HG02938 (cell line): Measurements from ENCODE around the gene MYL11.
"Not testable (repeated sequence)": the region's sequence is repeated elsewhere in the genome, so short reads cannot be mapped to it uniquely, and the experiment has no call there.

Experiments
- ATAC-seq: cut with Tn5 transposase; IDR thresholded peaks from one replicate; pipeline ENCODE4 v1.9.1; 2021; ENCODE audit warnings: mild to moderate bottlenecking, moderate library complexity; ENCODE audit not compliant: unreplicated experiment

MYL11 gene

DNA sequence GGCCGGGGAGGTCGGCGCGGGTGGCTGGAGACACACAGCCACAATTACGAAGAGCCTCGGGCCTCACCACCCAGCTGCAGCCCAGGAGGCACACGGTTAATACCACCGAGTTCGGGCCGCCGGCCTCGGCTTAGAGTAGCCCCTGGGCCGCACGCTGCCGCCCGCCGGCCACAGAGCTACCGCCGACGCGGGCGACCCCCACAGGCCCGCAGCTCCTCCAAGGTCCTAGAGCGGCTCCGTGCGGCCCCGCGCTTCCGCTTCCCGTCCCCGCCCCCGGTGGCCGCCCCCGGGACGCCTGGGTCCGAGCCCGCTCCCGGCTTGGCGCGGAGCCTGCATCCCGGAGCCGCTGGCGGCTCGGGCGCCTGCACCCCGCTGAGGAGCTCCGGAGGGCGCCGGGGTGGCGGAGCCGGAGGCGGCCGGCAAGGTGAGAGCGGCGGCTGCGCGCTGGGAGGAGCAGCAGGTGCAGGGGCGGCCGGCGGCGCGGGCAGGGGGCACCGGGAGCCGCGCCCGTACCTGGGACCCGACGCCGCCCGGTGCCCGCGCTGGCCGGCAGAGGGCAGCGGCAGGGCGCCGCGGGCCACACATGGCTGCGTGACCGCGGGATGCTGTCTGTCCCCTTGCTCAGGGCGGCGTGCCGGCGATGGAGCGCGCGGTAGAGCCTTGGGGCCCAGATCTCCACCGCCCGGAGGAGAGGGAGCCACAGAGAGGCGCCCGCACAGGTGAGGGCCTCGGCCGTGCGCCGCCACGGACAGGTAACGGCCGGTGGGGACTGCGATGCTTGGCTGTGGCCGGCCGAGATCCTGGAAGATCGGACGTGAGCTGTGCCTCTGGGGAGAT lies 20.8 kb downstream of the MYL11 start, which contains the start of gene ZNF48:
ZNF48 (plus strand) TSS at position 266 of the 837 bp plus-strand sequence; CDS start at position 641, 375 bp downstream.
- ATAC-seq, result no peak

DNA sequence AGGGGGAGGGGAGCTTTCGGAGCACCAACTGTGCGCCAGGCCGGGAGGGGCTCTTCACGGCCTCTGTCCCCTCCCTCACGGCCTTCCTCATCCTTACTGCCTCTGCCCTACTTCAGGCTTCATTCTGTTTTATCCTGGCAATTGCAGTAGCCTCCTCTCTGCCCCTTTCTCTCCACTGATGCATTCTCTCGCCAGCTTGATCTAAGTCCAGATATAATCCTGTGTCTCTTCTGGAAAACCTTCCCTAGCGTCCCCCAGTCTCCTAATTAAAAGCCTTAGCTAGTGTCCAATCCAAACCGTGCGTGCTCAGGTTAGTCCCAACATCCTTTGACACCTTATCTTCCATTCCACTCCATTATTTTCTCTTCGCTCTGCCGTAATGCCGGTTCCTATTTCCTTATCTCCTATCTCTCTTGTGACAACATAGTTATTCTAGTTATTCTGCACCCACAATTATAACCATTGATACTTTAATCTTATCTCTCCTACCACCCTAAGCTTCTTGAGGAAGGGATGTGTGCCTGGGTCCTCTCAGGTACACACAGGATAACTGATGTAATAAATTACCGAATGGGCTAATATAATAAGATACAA lies 21.5 kb downstream of the MYL11 start:
- no peak for ATAC-seq

DNA sequence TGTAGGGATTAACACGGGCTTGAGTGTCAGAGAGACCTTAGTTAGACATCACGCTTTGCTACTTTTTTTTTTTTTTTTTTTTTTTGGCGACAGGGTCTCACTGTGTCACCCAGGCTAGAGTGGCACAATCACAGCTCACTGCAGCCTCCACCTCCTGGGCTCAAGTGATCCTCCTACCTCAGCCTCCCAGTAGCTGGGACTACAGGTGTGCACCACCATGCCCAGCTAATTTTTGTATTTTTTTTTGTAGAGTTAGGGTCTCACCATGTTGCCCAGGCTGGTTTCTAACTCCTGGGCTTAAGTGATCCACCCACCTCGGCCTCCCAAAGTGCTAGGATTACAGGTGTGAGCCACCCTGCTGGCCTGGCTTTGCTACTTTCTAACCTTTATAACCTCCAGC lies 22.0 kb downstream of the MYL11 start:
- ATAC-seq, result not testable (repeated sequence)

DNA sequence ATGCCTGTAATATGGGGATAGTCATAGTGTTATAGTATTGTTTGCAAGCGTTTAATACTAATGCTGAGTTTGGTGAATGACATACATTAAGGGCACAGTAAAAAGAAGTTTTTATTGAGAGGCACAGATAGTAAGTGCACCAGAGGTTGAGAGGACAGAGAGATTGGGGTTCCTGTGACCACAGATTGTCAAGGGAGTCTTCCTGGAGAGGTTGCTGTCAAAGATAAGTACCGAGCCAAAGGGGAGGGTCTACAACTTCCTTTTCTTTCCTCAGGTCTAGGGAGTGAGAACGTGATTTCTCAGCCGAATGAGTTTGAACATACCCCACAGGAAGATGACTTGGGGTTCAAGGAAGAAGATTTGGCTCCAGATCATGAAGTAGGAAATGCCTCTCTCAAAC lies 22.5 kb downstream of the MYL11 start:
- no peak for ATAC-seq

DNA sequence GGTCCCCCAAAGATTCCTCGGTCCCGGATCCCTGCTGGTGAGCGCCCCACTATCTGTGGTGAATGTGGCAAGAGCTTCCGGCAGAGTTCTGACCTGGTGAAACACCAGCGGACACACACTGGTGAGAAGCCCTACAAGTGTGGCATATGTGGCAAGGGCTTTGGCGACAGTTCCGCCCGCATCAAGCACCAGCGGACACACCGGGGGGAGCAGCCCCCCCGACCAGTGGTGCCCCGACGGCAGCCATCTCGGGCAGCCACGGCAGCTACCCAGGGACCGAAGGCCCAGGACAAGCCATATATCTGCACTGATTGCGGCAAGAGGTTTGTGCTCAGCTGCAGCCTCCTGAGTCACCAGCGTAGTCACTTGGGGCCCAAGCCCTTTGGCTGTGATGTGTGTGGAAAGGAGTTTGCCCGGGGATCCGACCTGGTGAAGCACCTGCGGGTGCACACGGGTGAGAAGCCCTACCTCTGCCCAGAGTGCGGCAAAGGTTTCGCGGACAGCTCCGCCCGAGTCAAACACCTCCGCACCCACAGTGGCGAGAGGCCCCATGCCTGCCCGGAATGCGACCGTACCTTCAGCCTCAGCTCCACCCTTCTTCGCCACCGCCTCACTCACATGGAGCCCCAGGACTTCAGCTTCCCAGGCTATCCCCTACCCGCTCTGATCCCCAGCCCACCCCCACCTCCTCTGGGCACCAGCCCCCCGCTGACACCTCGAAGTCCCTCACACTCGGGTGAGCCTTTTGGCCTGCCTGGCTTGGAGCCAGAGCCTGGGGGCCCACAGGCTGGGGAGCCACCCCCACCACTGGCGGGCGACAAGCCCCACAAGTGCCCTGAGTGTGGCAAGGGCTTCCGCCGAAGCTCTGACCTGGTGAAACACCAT lies 23.4 kb downstream of the MYL11 start:
- no peak for ATAC-seq

DNA sequence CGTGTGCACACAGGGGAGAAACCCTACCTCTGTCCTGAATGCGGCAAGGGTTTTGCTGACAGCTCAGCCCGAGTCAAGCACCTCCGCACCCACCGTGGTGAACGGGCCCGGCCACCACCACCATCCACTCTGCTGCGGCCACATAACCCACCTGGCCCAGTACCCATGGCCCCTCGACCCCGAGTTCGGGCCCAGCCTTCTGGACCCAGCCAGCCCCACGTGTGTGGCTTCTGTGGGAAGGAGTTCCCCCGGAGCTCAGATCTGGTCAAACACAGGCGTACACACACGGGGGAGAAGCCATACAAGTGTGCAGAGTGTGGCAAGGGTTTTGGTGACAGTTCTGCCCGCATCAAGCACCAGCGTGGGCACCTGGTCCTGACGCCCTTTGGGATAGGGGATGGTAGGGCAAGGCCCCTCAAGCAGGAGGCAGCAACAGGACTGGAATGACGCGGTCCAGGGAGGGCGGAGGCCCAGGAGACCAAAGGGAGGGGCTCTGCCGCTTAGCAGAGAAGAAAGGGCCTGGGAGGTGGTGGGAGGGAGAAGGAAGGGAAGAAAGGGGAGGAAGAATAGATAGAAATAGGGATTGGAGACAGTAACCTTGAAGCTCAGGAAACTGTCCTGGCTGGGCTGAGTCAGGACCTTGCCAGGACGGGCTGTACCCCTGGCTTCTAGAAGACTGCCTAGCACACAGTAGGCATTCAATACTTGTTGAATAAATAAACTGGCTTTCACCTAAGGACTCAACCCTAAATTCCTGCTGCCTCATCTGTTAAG lies 24.2 kb downstream of the MYL11 start:
- no peak for ATAC-seq

DNA sequence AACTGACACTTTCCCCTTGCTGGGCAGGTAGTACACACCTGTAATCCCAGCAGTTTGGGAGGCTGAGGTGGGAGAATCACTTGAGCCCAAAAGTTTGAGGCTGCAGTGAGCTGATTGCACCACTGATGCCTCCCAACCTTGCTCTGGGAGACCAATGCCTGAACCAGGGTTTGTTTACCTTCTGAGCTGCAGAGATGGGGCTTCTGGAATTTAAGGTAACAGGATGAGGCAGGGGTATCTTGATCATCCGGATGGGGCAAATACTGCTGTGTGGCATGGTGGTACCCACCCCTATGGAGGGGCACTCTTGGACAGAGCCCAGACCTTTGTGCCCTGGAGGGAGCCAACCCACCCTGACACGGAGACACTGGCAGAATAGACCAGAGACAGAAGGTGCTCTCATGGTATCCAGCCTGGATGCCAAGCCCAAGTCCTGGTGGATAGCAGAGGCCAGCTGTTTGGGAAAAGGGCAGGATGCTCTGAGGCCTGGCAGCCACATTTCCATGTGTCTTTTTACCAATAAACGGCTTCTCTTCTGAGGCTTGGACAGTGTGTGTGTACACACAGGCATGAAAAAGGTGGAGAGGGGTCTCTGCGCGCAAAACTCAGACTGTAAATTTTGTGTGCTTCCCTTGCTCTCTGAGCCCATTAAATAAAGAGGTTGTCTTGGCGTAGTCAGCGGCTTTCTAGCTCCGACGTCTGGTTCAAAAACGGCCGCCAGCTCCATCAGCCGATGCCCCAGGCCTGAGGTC lies 25.0 kb downstream of the MYL11 start:
- ATAC-seq, result no peak

DNA sequence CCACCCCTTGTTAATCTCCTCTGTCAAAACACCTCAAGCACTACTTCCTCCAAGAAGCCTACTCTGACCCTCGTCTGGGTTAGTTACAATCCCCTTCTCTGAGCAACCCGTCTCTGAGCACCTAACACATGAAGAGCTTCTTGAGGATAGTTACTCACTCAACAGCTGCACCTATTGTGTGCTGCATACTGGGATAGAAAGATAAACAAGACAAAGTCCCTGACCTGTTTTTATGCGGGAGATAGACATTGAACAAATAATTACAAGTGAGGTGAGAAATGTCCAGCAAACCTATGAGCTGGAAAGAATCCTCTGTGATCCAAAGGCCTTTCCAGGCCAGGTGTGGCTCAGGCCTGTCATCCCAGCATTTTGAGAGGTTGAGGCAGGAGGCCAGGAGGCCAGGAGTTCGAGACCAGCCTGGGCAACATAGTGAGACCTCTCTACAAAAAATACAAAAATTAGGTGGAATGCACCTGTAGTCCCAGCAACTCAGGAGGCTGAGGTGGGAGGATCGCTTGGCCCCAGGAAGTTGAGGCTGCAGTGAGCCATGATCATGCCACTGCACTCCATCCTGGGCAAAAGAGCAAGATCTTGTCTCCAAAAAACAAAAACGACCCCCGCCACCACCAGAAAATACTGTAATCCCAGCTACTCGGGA lies 27.3 kb downstream of the MYL11 start:
- no peak for ATAC-seq

DNA sequence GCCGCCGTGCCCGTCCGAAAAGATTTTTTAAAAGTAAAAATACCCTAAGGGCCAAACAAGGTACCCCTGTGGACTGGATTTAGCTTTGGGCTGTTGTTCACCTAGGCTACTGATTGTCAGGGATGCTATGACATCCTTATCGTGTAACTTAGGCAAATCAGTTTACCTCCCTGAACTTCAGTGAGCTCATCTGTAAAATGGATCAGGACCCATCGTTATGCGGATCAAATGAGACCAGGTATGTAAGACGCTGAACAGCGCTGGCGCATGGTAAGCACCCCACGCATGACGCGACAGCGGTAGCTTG lies 32.1 kb downstream of the MYL11 start:
- no peak for ATAC-seq

DNA sequence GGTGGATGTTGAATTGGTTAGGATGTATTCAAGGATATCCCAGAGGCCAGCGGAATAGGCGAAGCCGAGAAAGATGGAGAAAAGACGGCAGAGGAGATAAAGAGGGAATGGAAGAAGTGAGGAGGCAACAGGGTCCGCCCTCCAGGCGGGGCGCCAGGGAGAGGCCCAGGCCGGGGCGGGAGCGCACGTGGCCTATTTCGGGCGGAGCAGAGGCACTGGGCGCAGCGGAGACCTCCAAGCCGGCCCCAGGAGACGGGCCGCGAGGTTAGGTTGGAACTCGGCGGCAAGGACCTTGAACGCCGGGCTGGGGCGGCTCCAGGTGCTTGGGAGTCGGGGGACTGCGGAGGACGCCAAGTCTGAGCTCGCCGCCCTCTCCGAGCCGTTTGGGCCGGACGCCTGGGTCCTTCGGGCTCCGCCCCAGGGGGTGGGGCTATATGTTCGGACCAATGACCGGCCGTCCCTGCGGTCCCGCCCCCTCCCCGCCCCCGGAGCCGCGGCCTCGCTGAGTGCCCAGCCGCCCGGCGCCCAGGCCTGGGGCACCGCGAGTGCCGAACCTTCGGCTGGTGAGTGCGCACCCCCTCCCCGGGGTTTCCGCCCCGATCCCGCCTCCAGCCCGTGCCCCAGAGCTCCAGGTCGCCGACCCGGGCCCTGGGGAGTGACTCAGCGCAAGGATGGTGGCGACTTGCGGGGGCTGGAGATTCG lies 32.7 kb downstream of the MYL11 start, which contains the start of gene ZNF771:
ZNF771 (plus strand) TSS at position 505 of the 702 bp plus-strand sequence. CDS start 448 bp downstream, outside the sequence.
- ATAC-seq, result peak; percentile 52

DNA sequence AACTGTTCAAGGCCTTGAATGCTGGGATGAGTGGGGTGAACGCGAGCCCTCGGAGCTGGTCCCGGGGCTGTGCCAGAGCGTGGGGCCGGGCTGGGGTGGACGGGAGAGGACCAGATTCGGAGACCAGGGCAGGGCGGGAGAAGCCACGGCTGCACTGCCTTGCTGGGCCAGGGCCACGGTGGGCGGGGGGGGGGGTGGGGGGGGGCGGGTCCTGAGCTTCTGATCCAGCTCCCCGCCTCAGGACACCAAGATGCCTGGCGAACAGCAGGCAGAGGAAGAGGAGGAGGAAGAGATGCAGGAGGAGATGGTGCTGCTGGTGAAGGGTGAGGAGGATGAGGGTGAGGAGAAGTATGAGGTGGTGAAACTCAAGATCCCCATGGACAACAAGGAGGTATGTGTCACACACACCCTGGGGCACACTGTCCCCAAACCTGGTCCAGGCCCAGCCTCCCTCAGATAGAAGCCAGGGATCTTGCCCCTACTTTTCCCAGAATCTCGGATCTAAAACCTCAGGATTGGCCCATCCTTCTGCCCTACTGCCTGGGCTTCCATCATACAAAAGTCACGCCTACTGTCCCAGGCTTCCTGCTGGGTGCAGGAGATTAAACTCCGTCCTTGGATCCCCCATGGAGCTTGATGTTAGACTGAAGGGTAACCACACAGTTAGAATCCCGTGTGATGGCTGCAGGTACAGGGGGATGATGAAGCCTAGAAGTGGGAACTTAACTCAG lies 33.4 kb downstream of the MYL11 start:
- ATAC-seq, result no peak

DNA sequence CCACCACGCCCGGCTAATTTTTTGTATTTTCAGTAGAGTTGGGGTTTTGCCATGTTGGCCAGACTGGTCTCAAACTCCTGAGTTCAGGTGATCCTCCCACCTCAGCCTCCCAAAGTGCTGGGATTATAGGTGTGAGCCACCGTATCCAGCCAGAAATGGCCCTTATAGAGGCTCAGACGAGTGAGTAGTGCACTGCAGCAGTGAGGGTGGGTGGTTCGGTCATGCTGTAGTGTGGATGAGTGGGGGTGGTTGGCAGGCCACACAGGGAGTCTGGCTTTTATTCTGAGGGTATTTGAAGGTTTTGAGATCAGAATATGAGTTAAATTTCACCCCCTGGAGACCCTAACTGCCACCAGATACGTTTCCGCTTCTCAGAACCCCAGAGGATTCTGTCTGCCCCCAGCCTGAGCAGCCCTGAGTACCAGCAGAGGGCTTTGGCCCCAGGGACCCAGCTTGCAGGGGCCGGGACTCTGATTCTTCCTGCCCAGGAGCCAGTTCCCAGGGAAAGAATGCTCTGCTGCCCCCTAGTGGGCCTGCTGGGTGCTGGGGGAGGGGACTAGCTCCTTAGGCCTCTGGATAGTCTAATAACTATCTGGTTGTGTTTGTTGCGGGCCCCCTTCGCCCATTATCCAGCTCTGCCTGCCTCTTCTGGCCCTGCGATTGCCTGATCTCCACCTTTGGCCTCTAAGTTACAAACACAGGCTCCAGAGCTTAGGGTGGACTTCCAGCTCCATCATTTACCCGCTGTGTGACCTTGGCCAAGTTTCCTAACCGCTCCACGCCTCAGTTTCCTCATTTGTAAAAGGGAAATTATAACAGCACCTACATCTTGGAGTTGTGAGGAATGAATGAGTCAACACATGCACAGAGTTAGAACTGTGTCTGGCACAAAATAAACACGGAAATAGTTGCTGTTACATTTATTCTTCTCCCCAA lies 34.8 kb downstream of the MYL11 start:
- no peak for ATAC-seq

DNA sequence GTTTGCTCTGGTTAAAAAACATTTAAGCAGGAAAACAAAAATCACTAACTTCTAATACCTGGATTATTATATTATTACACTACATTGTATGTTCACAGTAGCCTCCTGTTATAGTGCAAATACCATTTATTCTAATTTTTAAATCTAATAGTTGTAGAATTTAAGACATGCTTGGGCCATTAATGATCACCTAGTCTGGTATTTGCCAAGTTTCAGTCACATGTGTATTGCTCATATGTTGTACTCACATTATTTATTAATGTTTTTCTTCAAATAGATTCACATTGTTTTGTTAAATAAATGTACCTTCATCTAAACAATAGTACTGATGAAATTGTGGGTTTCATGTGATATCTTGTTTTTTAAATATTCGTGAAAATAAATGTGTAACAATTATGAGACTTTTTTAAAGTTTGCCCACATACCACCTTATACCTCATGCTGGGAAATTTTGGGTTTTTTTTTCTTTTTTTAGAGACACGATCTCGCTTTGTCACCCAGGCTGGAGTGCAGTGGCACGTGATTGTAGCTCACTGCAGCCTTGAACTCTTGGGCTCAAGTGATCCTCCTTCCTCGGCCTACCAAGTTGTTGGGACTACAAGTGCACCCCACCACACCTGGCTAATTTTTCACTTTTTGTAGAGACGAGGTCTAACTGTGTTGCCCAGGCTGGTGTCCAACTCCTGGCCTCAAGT lies 38.7 kb downstream of the MYL11 start:
- ATAC-seq, result no peak

DNA sequence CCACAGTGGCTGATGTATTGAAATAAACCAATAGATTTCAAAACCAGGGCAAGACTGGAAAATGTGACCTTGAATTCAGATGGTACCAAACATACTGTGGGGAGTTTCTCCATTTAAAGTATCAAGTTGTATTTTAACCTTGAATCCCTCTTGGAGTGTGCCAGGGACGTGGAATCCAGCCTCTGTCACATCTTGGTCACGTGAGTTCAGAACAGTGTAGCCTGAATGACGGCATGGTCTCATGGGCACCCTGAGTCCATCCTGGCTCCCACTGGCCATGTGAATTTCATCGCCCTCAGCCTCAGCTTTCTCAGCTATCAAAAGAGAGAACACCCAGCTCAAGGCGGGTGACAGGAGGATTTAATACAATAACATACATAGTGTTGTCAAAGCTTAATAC lies 39.6 kb downstream of the MYL11 start:
- no peak for ATAC-seq

DNA sequence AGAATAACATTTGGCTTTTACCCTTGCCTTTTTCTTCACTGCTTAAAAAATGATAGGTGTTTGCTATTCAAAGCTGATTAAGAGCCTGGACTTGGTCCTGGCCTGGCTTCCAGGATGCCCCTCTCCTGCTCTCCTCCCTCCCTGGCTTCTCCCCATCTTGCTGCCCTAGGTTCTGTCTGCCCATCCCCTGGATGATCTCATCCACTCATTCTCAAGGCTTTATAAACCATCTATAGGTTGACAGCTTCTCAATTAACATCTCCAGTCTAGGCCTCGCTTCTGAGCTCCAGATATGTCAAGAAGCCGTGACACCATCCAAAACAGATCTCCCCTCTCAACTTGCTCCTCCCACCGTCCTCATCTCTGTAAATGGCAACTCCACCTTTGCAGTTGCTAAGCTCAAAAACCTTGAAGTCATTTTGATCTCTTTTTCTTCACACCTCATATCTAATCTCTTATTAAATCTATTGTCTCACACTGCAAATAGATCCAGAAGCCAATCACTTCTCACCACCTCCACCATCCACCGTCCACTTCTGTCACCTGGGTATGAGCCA lies 41.5 kb downstream of the MYL11 start:
- no peak for ATAC-seq
